H9 (cell line): ENCODE results near the gene FOS. TPM values are rescaled to one million over a fixed set of nuclear protein-coding genes. Genes with fewer than 3 reads are reported as not detected.

Experiments used
- DNase-seq: peaks from one replicate; pipeline ENCODE4 v3.0.0-alpha.2; 2017
- H2AFZ ChIP-seq: one replicate; pipeline ENCODE4 v1.6.1; 2013; ENCODE audit warnings: mild to moderate bottlenecking, low read length, control low read depth, moderate library complexity
- H2AK5ac ChIP-seq: 2 replicates; pipeline ENCODE4 v1.6.1; 2013; ENCODE audit warnings: low read length, control low read depth, mixed read lengths; ENCODE audit not compliant: insufficient read length
- H2BK120ac ChIP-seq: one replicate; pipeline ENCODE4 v1.6.1; 2013; ENCODE audit warnings: low read depth, mild to moderate bottlenecking, low read length, control low read depth, inconsistent platforms; ENCODE audit not compliant: poor library complexity, severe bottlenecking
- H2BK12ac ChIP-seq: 2 replicates; pipeline ENCODE4 v1.6.1; 2013; ENCODE audit warnings: low read length, control low read depth, mixed read lengths, low read depth; ENCODE audit not compliant: insufficient read length
- H2BK15ac ChIP-seq: 2 replicates; pipeline ENCODE4 v1.6.1; 2013; ENCODE audit warnings: low read depth, low read length, control low read depth
- H2BK20ac ChIP-seq: one replicate; pipeline ENCODE4 v1.6.1; 2013; ENCODE audit warnings: low read depth, mild to moderate bottlenecking, low read length, control low read depth, inconsistent platforms; ENCODE audit not compliant: poor library complexity, severe bottlenecking
- H2BK5ac ChIP-seq: 2 replicates; pipeline ENCODE4 v1.6.1; 2013; ENCODE audit warnings: low read length, control low read depth, mixed read lengths; ENCODE audit not compliant: insufficient read length
- H3K14ac ChIP-seq: 2 replicates; pipeline ENCODE4 v1.6.1; 2013; ENCODE audit warnings: low read length, control low read depth; ENCODE audit not compliant: insufficient read depth
- H3K18ac ChIP-seq: 2 replicates; pipeline ENCODE4 v1.6.1; 2013; ENCODE audit warnings: low read depth, mild to moderate bottlenecking, mixed read lengths, low read length, control low read depth; ENCODE audit not compliant: insufficient read length
- H3K23ac ChIP-seq: 2 replicates; pipeline ENCODE4 v1.6.1; 2013; ENCODE audit warnings: low read length, control low read depth, mixed read lengths, low read depth; ENCODE audit not compliant: insufficient read length
- H3K23me2 ChIP-seq: 2 replicates; pipeline ENCODE4 v1.6.1; 2013; ENCODE audit warnings: low read depth, mild to moderate bottlenecking, mixed read lengths, low read length, control low read depth; ENCODE audit not compliant: insufficient read length, poor library complexity, severe bottlenecking
- H3K27ac ChIP-seq: 2 replicates; pipeline ENCODE4 v1.5.1; 2013; ENCODE audit warnings: low read length, control low read depth, mixed read lengths, low read depth; ENCODE audit not compliant: insufficient read length
- H3K27me3 ChIP-seq: 2 replicates; pipeline ENCODE4 v1.6.1; 2013; ENCODE audit warnings: low read length, control low read depth, inconsistent platforms; ENCODE audit not compliant: insufficient read depth
- H3K4ac ChIP-seq: 2 replicates; pipeline ENCODE4 v1.6.1; 2013; ENCODE audit warnings: low read depth, mild to moderate bottlenecking, control low read depth, inconsistent platforms, low read length, moderate library complexity
- H3K4me1 ChIP-seq: 2 replicates; pipeline ENCODE4 v1.6.1; 2013; ENCODE audit warnings: low read length, control low read depth, inconsistent platforms; ENCODE audit not compliant: insufficient read depth
- H3K4me2 ChIP-seq: 2 replicates; pipeline ENCODE4 v1.6.1; 2013; ENCODE audit warnings: low read length, control low read depth, mixed read lengths; ENCODE audit not compliant: insufficient read length, insufficient read depth
- H3K56ac ChIP-seq: 2 replicates; pipeline ENCODE4 v1.6.1; 2013; ENCODE audit warnings: low read depth, mild to moderate bottlenecking, mixed read lengths, low read length, control low read depth; ENCODE audit not compliant: insufficient read length
- H3K79me1 ChIP-seq: 2 replicates; pipeline ENCODE4 v1.6.1; 2013; ENCODE audit warnings: low read depth, mild to moderate bottlenecking, moderate library complexity, low read length, control low read depth, inconsistent platforms; ENCODE audit not compliant: insufficient read depth, poor library complexity, severe bottlenecking
- H3K79me2 ChIP-seq: 2 replicates; pipeline ENCODE4 v1.6.1; 2013; ENCODE audit warnings: low read length, control low read depth, inconsistent platforms; ENCODE audit not compliant: insufficient read depth
- H3K9ac ChIP-seq: 2 replicates; pipeline ENCODE4 v1.6.1; 2013; ENCODE audit warnings: low read length, control low read depth, mixed read lengths; ENCODE audit not compliant: insufficient read length; ENCODE audit errors: extremely low read depth
- H3K9me3 ChIP-seq: one replicate; pipeline ENCODE4 v1.6.1; 2013; ENCODE audit warnings: low read depth, low read length, inconsistent platforms; ENCODE audit not compliant: control insufficient read depth
- H3T11ph ChIP-seq: one replicate; pipeline ENCODE4 v1.6.1; 2013; ENCODE audit warnings: mild to moderate bottlenecking, low read length, control low read depth, inconsistent platforms
- H4K20me1 ChIP-seq: one replicate; pipeline ENCODE4 v1.6.1; 2013; ENCODE audit not compliant: control insufficient read depth, insufficient read length, insufficient read depth
- H4K5ac ChIP-seq: 2 replicates; pipeline ENCODE4 v1.6.1; 2013; ENCODE audit warnings: low read depth, mild to moderate bottlenecking, mixed read lengths, low read length, control low read depth; ENCODE audit not compliant: insufficient read length
- H4K8ac ChIP-seq: replicated peaks from 2 replicates; pipeline ENCODE4 v1.6.1; 2013; ENCODE audit warnings: low read length, control low read depth, mixed read lengths, low read depth; ENCODE audit not compliant: insufficient read length
- H4K91ac ChIP-seq: 2 replicates; pipeline ENCODE4 v1.6.1; 2013; ENCODE audit warnings: low read depth, mild to moderate bottlenecking, moderate library complexity, mixed read lengths, low read length, control low read depth; ENCODE audit not compliant: insufficient read length
- H3K27ac Mint-ChIP-seq, 3 experiments: 2 replicates in 2 of 3; 3 replicates in 1 of 3; pipeline ENCODE4 v1.8.0; 2020 to 2021; ENCODE audit warnings: mixed read lengths in 3 of 3, mild to moderate bottlenecking in 1 of 3, moderate library complexity in 1 of 3
- H3K27me3 Mint-ChIP-seq: 2 replicates; pipeline ENCODE4 v1.8.0; 2021; ENCODE audit warnings: low read depth, mild to moderate bottlenecking, moderate library complexity, mixed read lengths
- H3K36me3 Mint-ChIP-seq, 3 experiments: 2 replicates in 2 of 3; 3 replicates in 1 of 3; pipeline ENCODE4 v1.8.0; 2020 to 2021; ENCODE audit warnings: low read depth in 3 of 3, mixed read lengths in 3 of 3; ENCODE audit not compliant: insufficient read depth in 1 of 3
- H3K4me1 Mint-ChIP-seq, 2 experiments: 2 replicates each; pipeline ENCODE4 v1.8.0; 2020; ENCODE audit warnings: mixed read lengths in 2 of 2
- H3K4me3 Mint-ChIP-seq, 2 experiments: 2 replicates in 1 of 2; 3 replicates in 1 of 2; pipeline ENCODE4 v1.8.0; 2020 to 2021; ENCODE audit warnings: mild to moderate bottlenecking in 2 of 2, mixed read lengths in 2 of 2, moderate library complexity in 1 of 2
- H3K9me3 Mint-ChIP-seq, 2 experiments: 2 replicates in 1 of 2; 3 replicates in 1 of 2; pipeline ENCODE4 v1.8.0; 2020; ENCODE audit warnings: mild to moderate bottlenecking in 2 of 2, mixed read lengths in 2 of 2, moderate library complexity in 1 of 2
- WGBS: extraction: QIAGEN DNeasy Blood & Tissue Kit; methylation state at CpG from one replicate; pipeline ENCODE4 v1.1.7; 2013; ENCODE audit warnings: missing lambda C conversion rate, low lambda C conversion rate, mixed read lengths; ENCODE audit not compliant: insufficient read length; ENCODE audit errors: extremely low coverage; 5-methylcytosine and 5-hydroxymethylcytosine counted together
- total RNA-seq: library from RNA; stranded (reverse); gene quantifications from 2 replicates; pipeline ENCODE4 v1.2.1, GENCODE V29; 2021
- TF ChIP-seq, protein P1 (sequence below): fragments of 200-600 bp; sonication (generic); conservative IDR thresholded peaks from 3 replicates; pipeline ENCODE4 v1.8.0; 2021; ENCODE audit warnings: antibody characterized with exemption, mild to moderate bottlenecking

Gene FOS
- total RNA-seq, 1 experiment from 2014 or later: 33.9 TPM

DNA sequence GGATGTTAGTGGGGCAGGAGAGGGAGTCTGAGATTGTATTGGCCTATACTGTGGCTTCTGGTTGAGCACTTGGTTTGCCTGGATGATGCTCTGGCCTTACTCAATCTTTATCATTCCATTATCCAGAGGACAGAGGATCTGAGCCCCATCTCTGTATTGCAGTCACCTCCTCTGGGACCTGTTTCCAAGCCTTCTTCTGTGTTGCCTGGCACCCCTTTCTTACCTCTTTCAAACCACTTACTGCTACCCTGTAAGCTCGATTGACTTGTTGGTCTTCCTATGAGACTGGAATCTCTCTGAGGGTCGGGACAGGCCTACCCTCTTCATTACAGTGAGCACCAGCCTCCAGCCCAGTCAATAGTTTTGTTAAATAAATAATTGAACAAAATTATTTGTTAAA lies 3.0 kb upstream of the FOS start:
- H3K36me3 Mint-ChIP-seq: peaks cover 3 to 11% (median 5%) of the 10 kb centered on the region in 3 experiments
- Histone ChIP-seq H2AK5ac (no peak overlapping the region), H4K20me1 (no peaks in the 10 kb centered on the region), H3K9me3 (no peaks in the 10 kb centered on the region), H3K23ac (no peak overlapping the region), H3K4ac (no peak overlapping the region), H3K23me2 (peaks cover 25% of the 10 kb centered on the region), H3K56ac (no peak overlapping the region), H3T11ph (no peak overlapping the region), H2BK5ac (no peak overlapping the region), H3K9ac (no peak overlapping the region), H4K5ac (no peak overlapping the region), H3K14ac (no peak overlapping the region), H3K4me1 (peaks cover under 1% of the 10 kb centered on the region; the same call in 1 of the 2 replicates), H4K91ac (no peak overlapping the region), H2BK15ac (no peak overlapping the region), H3K4me2 (no peak overlapping the region), H4K8ac (no peak overlapping the region), H2BK120ac (no peak overlapping the region), H2AFZ (no peak overlapping the region), H3K79me1 (no peaks in the 10 kb centered on the region), H3K79me2 (no peaks in the 10 kb centered on the region), H3K18ac (no peak overlapping the region), H2BK20ac (no peak overlapping the region), H3K27me3 (no peaks in the 10 kb centered on the region; the same call in 1 of the 2 replicates), H3K27ac (no peak overlapping the region), H2BK12ac (no peak overlapping the region)
- no peak for DNase-seq
- no peak overlapping the region for H3K4me3 Mint-ChIP-seq
- TF ChIP-seq, protein P1, sequence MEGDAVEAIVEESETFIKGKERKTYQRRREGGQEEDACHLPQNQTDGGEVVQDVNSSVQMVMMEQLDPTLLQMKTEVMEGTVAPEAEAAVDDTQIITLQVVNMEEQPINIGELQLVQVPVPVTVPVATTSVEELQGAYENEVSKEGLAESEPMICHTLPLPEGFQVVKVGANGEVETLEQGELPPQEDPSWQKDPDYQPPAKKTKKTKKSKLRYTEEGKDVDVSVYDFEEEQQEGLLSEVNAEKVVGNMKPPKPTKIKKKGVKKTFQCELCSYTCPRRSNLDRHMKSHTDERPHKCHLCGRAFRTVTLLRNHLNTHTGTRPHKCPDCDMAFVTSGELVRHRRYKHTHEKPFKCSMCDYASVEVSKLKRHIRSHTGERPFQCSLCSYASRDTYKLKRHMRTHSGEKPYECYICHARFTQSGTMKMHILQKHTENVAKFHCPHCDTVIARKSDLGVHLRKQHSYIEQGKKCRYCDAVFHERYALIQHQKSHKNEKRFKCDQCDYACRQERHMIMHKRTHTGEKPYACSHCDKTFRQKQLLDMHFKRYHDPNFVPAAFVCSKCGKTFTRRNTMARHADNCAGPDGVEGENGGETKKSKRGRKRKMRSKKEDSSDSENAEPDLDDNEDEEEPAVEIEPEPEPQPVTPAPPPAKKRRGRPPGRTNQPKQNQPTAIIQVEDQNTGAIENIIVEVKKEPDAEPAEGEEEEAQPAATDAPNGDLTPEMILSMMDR: no peak
- H3K27me3 Mint-ChIP-seq: peaks cover 72% of the 10 kb centered on the region
- peaks cover 0 to 3% of the 10 kb centered on the region in 2 experiments; a peak in 2 of 5 replicates for H3K9me3 Mint-ChIP-seq
- WGBS: no CpG with 5 or more reads among the region's 2 CpGs
- H3K27ac Mint-ChIP-seq: no peak overlapping the region
- H3K4me1 Mint-ChIP-seq: peaks cover 19 to 27% of the 10 kb centered on the region in 2 experiments
